Fibroblast of the aortic adventitia (primary cell): ENCODE measurements around the gene PHKA2. TPM values are rescaled to one million over a fixed set of nuclear protein-coding genes. Genes with fewer than 3 reads are reported as not detected.

Experiments
- DNase-seq: peaks from one replicate; pipeline ENCODE4 v3.0.0-alpha.2; 2010; ENCODE audit warnings: low read depth
- H3K4me3 ChIP-seq: 2 replicates; pipeline ENCODE4 v1.5.1; 2011; ENCODE audit warnings: low read depth, mild to moderate bottlenecking, control low read depth, low read length, moderate library complexity
- CTCF ChIP-seq: IDR thresholded peaks from 2 replicates; pipeline ENCODE4 v1.5.1; 2011; ENCODE audit warnings: mild to moderate bottlenecking, low read length, control low read depth, inconsistent platforms; ENCODE audit not compliant: insufficient read depth
- total RNA-seq: library from RNA; depleted of rRNA; stranded (reverse); fragments of >200 nt; gene quantifications from 2 replicates; pipeline ENCODE4 v1.2.3, GENCODE V29; 2012; ENCODE audit warnings: low replicate concordance

The PHKA2 gene
- total RNA-seq, 1 donor, result 9.2 TPM

- DNase-seq, result no peak
- no peak overlapping the region for H3K4me3 ChIP-seq
- no peak for TF ChIP-seq CTCF
Observed at GRCh38 chrX:18889346-18890048, 94.4 kb downstream of the PHKA2 start.

- no peak for DNase-seq
Observed at GRCh38 chrX:18888281-18888680, 95.6 kb downstream of the PHKA2 start.

GRCh38 chrX:18887825-18888212, 96.1 kb downstream of the PHKA2 start:
- TF ChIP-seq CTCF, result no peak
- no peak overlapping the region for H3K4me3 ChIP-seq
- DNase-seq, result no peak

More at GRCh38 chrX:18888281-18888680, 95.6 kb downstream of the PHKA2 start:
- H3K4me3 ChIP-seq, result no peak overlapping the region
- TF ChIP-seq CTCF, result no peak

- DNase-seq, result no peak
- no peak for TF ChIP-seq CTCF
- H3K4me3 ChIP-seq, result no peak overlapping the region
Observed at GRCh38 chrX:18887177-18887824, 96.6 kb downstream of the PHKA2 start.

GRCh38 chrX:18886344-18887161, 97.4 kb downstream of the PHKA2 start:
- TF ChIP-seq CTCF, result peak; percentile 63
- DNase-seq, result peak; percentile 55
- peak overlapping the region; percentile 51 for H3K4me3 ChIP-seq

GRCh38 chrX:18886005-18886343, 97.9 kb downstream of the PHKA2 start:
- TF ChIP-seq CTCF, result no peak
- no peak for DNase-seq
- peak overlapping the region; percentile 51 for H3K4me3 ChIP-seq
